Activated T-cell treated with anti-CD3 and anti-CD28 coated beads, Interleukin-2, amount 50 U/mL, for 1 hour (primary cell): ENCODE data around the gene FREM3.

Experiments used
- DNase-seq: peaks from one replicate; pipeline ENCODE4 v3.0.0-alpha.2; 2020

FREM3 gene

DNA sequence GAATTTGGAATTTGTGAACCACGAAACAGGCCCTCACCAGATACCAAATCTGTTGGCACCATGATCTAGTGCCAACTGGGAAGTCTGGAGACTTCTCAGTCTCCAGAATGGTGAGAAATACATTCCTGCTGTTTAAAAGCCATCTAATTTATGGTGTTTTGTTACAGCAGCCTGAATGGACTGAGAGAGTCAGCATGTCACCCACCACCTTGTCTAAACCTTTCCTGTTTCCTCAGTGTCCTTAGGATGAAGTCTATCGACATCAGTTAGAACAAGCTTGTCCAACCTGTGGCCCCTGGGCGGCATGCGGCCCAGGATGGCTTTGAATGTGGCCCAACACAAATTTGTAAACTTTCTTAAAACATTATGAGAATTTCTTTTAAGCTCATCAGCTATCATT, 42.1 kb downstream of the FREM3 start:
- DNase-seq = no peak

DNA sequence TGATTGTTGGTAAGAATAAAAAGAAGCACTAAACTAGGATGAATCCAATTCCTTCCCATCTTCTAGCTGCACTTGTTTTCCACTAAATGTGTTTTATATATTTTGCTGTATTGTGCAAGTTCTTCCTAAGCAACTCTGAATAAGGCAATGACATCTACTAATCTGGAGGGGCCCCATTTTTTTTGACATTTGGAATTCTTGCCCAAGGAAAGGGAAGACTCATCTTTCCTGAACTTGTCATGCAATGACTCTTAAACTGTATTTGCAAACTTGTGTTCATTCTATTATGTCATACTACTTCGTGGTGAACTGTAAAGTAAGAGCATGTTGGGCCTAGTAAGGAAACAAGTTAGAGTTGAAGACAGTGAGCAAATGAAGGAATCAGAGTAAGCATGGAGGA, 45.9 kb downstream of the FREM3 start:
- DNase-seq = no peak

GRCh38 chr4:143653031-143653430, 47.4 kb downstream of the FREM3 start:
- DNase-seq = no peak

- DNase-seq = no peak
Observed at GRCh38 chr4:143643399-143643798, 57.1 kb downstream of the FREM3 start.

GRCh38 chr4:143642611-143643010, 57.9 kb downstream of the FREM3 start:
- DNase-seq = no peak

DNA sequence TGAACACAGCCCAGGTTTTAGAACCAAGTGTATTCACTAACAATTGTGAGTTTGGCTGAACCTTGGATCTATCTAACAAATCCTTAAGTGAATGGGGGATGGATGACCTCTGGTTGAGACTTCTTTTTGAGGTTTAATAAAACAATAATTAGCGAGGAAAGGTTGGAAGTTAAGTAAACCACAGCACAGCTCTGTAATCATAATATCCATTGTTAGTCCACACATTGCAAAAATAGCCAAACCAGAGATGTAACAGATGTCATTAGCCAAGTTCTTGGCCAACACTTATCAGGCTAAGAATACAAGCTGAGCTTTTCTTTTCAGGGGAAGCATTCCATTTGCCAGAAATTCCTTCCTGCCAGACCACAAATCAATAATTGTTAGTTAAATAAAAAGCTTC, 59.1 kb downstream of the FREM3 start:
- DNase-seq = no peak

DNA sequence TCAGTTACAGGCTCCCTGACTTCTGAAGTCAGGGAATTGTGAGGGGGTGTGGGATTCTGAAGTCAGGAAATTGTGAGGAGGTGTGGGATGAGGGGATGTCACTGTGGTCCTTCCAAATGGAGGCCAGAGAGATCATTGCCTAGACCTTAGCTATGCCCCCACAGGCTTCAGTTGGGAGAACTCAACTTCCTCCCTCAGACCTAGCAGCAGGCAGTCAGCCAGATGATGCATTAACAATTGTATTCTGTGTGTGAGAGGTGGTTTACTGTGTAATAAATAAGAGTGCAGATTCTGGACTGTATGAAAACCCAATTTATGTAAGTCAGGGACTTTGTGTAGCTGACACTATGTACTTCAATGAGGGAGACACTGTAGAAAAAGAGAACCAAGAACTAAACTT, 65.7 kb downstream of the FREM3 start:
- no peak for DNase-seq

- no peak for DNase-seq
Observed at GRCh38 chr4:143633833-143634232, 66.6 kb downstream of the FREM3 start.

- no peak for DNase-seq
Observed at GRCh38 chr4:143626134-143626911, 74.2 kb downstream of the FREM3 start.

GRCh38 chr4:143625632-143626031, 74.8 kb downstream of the FREM3 start:
- no peak for DNase-seq

- DNase-seq = no peak
Observed at GRCh38 chr4:143623896-143624295, 76.6 kb downstream of the FREM3 start.

- no peak for DNase-seq
Observed at GRCh38 chr4:143618811-143619210, 81.7 kb downstream of the FREM3 start.

- no peak for DNase-seq
Observed at GRCh38 chr4:143617994-143618679, 82.3 kb downstream of the FREM3 start.

- no peak for DNase-seq
Observed at GRCh38 chr4:143616771-143617170, 83.7 kb downstream of the FREM3 start.

DNA sequence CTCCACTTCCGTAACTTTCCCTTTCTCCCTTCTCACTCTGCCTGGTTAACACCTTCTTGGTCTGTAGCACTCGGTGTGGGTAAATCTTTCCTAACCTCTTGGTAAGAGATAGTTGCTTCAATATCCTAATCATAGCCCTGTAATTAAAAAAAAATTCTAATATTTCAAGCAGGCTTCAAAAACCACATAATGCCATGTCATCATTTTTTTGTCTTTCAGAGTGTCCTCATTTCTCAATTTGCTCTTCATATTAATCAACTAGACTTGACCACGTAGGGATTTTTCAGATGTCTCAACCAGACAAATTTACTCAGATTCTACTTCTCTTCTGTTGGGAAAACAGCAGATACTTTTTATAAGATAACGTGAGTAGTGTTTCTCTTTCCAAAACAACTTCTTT, 91.0 kb downstream of the FREM3 start:
- no peak for DNase-seq

DNA sequence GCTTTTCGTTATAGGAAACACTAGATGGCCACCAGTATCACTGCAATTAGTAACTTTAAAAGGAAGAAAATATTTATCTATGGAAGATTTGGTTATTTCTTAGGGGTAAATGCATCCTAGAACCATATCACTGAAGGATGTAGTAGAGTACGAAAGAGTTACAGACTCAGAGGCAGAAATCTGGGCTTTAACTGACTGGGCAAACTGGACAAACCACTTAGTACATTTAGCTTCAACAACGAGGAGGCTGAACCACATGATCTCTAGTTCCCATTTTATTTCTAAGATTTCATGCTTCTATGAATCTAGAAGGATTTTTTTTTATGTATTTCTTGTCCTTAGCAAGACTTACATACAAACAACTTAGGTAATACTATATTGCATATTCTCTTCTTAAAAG, 94.0 kb downstream of the FREM3 start:
- no peak for DNase-seq

DNA sequence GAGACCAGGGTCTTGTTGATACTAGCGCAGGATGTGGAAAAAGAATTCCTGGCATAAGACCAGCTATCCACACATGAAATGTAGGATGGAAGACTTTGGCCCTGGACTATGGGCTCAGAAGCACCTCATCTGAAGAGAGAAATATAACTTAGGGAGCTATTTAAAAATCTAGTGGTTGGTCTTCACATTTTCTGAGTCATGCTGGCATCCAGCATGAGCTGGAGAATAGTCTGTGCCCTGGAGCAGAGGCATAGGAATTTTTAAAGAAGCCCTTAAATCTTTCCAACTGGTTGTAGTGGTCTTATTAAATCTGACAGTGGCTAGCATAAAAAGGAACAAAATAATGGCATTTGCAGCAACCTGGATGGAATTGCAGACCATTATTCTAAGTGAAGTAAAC, 100.6 kb downstream of the FREM3 start:
- no peak for DNase-seq

DNA sequence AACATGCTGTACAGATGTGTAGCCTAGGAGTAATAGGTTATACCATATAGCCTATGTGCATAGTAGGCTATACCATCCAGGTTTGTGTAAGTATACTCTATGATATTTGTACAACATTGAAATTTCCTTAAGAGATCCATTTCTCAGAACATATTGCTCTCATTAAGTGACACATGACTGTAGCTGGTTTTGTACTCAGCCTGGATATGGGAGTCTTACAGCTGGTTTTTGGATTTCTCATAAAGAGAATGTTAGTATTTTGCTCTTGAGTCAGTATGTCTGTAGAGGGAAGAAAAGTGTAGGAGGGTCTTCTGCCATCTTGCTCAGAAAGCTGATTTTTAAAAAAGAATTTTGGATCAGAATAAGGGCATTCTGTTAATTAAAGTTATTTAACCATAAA, 101.7 kb downstream of the FREM3 start:
- DNase-seq = no peak

DNA sequence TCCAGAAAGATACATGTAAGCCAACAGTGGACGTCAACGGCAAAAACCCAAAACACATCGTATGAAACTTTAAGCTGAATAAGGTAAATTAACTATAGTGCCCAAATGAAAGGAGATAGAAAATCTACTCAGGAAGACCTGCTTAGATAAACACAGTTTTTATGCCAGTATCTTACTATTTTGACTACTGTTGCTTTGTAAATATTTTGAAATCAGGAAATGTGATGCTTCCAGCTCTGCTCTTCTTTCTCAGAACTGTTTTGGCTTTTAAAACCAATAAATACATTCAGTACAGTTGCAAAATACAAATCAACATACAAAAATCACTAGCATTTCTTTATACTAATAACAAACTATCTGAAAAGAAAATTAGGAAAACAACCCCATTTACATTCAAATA, 103.2 kb downstream of the FREM3 start:
- no peak for DNase-seq

- no peak for DNase-seq
Observed at GRCh38 chr4:143587703-143588102, 112.8 kb downstream of the FREM3 start.

GRCh38 chr4:143586080-143586479, 114.4 kb downstream of the FREM3 start:
- no peak for DNase-seq

GRCh38 chr4:143585548-143585947, 114.9 kb downstream of the FREM3 start:
- DNase-seq = no peak

DNA sequence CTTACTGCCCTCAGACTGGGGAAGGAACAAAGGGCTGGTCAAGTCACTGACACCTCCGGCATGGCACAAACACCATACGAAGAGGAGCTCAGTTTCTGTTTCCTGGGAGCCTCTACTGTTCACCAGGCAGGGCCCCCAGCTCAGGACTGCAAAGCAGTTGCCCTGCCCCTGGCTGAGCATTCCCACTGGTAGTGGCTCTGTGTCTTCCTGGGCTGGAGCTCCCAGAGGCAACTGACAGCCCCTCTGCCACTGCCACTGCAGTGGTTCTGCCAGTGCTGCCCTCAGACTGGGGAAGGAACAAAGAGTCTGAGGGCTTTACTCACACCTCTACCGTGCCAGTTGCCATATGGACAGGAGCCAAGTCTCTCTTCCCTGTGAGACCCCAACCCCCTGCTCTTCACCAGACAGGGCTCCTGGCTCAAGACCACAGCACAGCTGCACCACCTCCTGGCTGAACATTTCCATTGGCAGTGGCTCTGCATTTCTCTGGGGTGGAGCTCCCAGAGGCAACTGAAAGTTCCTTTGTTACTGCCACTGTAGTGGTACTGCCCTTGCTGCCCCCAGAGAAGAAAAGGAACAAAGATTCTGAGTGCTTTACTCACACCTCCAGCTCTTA, 119.0 kb downstream of the FREM3 start:
- no peak for DNase-seq

GRCh38 chr4:143575331-143575730, 125.1 kb downstream of the FREM3 start:
- no peak for DNase-seq
